ENCODE results near the gene PURA.
A peak's percentile ranks its signal among the peaks of the same experiment; 100 is the strongest.

DNA sequence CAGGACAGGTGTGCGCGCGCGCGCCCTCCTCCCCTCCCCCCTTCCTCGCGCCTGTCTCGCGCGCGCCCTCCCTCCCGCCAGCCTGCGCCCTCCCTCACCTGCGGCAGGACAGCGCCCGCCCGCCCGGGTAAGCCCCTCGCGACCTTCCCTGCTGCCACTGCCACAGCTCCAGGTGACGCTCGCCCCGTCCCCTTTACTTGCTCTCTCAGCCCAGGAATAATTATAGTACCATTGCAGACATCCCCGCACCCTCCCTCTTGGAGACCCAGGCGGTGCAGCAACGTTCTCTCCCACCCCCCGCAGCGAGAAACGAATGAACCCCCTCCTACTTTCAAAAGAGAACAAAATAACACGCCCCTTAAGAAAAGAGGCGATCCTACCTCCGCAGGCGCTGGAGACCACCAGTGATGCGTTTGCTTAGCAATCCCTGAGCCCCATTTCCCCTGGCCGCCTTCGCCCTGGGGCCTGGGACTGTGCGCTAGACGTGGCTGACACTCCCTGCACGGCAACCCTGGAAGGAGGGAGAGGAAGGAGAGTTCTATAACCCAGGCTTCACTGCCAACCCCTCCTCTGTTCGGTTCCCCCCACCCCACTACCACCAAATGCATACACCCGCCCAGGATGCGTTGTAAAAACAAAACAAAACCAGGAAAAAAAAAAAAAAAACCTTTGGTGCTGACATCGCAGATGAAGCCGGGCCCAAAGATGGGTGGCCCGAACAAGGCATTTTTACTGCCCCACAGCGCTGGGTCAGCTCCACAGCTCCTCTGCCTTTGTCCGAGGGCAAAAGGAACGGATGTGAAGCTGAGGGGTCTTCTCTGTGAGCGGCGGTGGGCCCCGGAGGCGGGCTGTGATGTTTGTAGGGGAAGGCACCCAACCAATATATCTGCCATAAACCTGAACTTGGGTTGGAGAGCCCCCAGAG, 5.6 kb upstream of the PURA start:
- TF ChIP-seq RAD21 (IDR thresholded peaks at IDR 0.05; ENCODE audit: low read depth) (no peak), ZBTB7A (IDR thresholded peaks at IDR 0.05; ENCODE audit: low read depth) (peak; percentile 83), CEBPB (IDR thresholded peaks at IDR 0.05) (no peak), TAF1 (IDR thresholded peaks at IDR 0.05; ENCODE audit: low read depth) (no peak), FOXM1 (IDR thresholded peaks at IDR 0.05; ENCODE audit: borderline replicate concordance, low read depth) (no peak), YY1 (IDR thresholded peaks at IDR 0.05; ENCODE audit: low read depth) (no peak)
